ENCODE data around the gene WDR75. TPM values are rescaled to one million over a fixed set of nuclear protein-coding genes. Genes with fewer than 3 reads are reported as not detected.

Gene WDR75
- polyA plus RNA-seq, 1 donor (not counting 4 experiments of a cell fraction or from before 2014, with no cell fraction given): 60.4 TPM

DNA sequence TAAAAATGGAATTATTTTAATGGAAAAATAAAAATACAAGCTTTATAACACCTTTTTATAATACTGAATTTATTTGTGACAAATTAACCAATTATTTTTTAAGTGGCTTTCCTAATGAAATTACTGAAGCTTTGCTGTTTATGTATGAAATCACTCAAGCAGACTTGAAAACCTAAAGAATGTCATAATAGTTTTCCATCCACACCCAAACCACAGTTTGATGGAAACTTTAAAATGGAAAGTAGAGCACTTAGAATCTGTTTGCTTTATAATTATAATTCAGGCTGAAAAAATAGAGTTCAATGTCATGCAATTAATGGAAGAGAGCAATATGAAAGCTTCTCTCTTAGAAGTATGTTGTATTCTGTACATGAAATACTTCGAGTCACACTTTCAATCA, 31.6 kb upstream of the WDR75 start:
- H3K36me3 ChIP-seq (ENCODE audit: control insufficient read depth in 2 of 2, extremely low read depth in 1 of 2, insufficient read depth in 2 of 2, low read length in 2 of 2): no peaks in the 10 kb centered on the region

DNA sequence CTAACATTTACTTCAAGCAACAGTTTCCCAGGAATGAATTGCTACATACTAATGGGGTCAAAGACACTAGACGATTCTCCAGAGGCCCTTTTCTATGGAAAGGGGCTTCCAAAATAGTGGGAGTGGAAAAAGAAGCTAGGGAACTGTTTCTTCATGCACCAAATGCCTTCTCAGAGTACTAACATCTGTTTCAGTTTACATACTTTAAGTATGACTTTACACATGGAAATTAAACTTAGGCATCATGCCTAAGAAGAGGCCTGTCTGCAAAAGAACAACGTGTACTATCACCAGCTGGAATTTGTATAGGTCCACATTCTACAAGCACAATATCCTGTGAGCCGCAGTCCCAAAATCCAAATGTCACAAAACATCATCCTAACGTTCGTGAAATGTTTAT, 29.4 kb upstream of the WDR75 start:
- H3K4me2 ChIP-seq (ENCODE audit: control insufficient read depth, extremely low read depth, insufficient read depth, low read depth, low read length): peak overlapping the region; percentile 35
- no peaks in the 10 kb centered on the region for H3K9me1 ChIP-seq (ENCODE audit: control insufficient read depth, extremely low read depth, insufficient read depth, low read length)
- peaks cover 12% of the 10 kb centered on the region for H3K4me1 ChIP-seq (ENCODE audit: control insufficient read depth, extremely low read depth, insufficient read depth, low read length)
- FAIRE-seq (peak; percentile 86), DNase-seq (ENCODE audit: low read depth, low spot score) (peak; percentile 21)
- no peaks in the 10 kb centered on the region for H4K20me1 ChIP-seq (ENCODE audit: control insufficient read depth, extremely low read depth, insufficient read depth, low read length)
- H3K27ac ChIP-seq (ENCODE audit: control insufficient read depth, insufficient read depth, low read length): no peak overlapping the region
- H3K27me3 ChIP-seq (ENCODE audit: control insufficient read depth, extremely low read depth, insufficient read depth, low read length): no peaks in the 10 kb centered on the region
- no peaks in the 10 kb centered on the region for H3K9me3 ChIP-seq (ENCODE audit: control insufficient read depth, low read depth, low read length)
- TF ChIP-seq EZH2 (IDR thresholded peaks at IDR 0.05; ENCODE audit: low read length): no peak
- TF ChIP-seq CTCF (optimal IDR thresholded peaks at IDR 0.05 in 1 of 3, IDR thresholded peaks at IDR 0.05 in 1 of 3, conservative IDR thresholded peaks at IDR 0.05 in 1 of 3; ENCODE audit: extremely low read depth in 1 of 3, insufficient read depth in 2 of 3, low read length in 3 of 3): no peak
- no peak overlapping the region for H3K4me3 ChIP-seq (ENCODE audit: control insufficient read depth in 2 of 3, extremely low read depth in 1 of 3, insufficient read depth in 2 of 3, low read depth in 1 of 3, low read length in 3 of 3)
- dilution Hi-C loops (cut with MboI; ENCODE audit: extremely low pct_ligation_motif_present, low sequenced_read_pairs): no loop called here
- H3K79me2 ChIP-seq (ENCODE audit: control insufficient read depth, insufficient read depth, low read length): no peaks in the 10 kb centered on the region
- peak overlapping the region; percentile 57 for H2AFZ ChIP-seq (ENCODE audit: control insufficient read depth, low read length)
- H3K36me3 ChIP-seq (ENCODE audit: control insufficient read depth in 2 of 2, extremely low read depth in 1 of 2, insufficient read depth in 2 of 2, low read length in 2 of 2): no peaks in the 10 kb centered on the region
- H3K9ac ChIP-seq (ENCODE audit: control insufficient read depth, extremely low read depth, insufficient read depth, low read length): no peak overlapping the region

More for the DNA sequence above, 31.6 kb upstream of the WDR75 start:
- H2AFZ ChIP-seq (ENCODE audit: control insufficient read depth, low read length): no peak overlapping the region
- H3K4me3 ChIP-seq (ENCODE audit: control insufficient read depth in 2 of 3, extremely low read depth in 1 of 3, insufficient read depth in 2 of 3, low read depth in 1 of 3, low read length in 3 of 3): no peak overlapping the region
- dilution Hi-C loops (cut with MboI; ENCODE audit: extremely low pct_ligation_motif_present, low sequenced_read_pairs): no loop called here
- FAIRE-seq (no peak), DNase-seq (ENCODE audit: low read depth, low spot score) (no peak)
- no peaks in the 10 kb centered on the region for H3K79me2 ChIP-seq (ENCODE audit: control insufficient read depth, insufficient read depth, low read length)
- H3K27ac ChIP-seq (ENCODE audit: control insufficient read depth, insufficient read depth, low read length): no peak overlapping the region
- H4K20me1 ChIP-seq (ENCODE audit: control insufficient read depth, extremely low read depth, insufficient read depth, low read length): no peaks in the 10 kb centered on the region
- H3K9me1 ChIP-seq (ENCODE audit: control insufficient read depth, extremely low read depth, insufficient read depth, low read length): no peaks in the 10 kb centered on the region
- TF ChIP-seq EZH2 (IDR thresholded peaks at IDR 0.05; ENCODE audit: low read length) (no peak), CTCF (optimal IDR thresholded peaks at IDR 0.05 in 1 of 3, IDR thresholded peaks at IDR 0.05 in 1 of 3, conservative IDR thresholded peaks at IDR 0.05 in 1 of 3; ENCODE audit: extremely low read depth in 1 of 3, insufficient read depth in 2 of 3, low read length in 3 of 3) (no peak)
- no peaks in the 10 kb centered on the region for H3K27me3 ChIP-seq (ENCODE audit: control insufficient read depth, extremely low read depth, insufficient read depth, low read length)
- H3K9ac ChIP-seq (ENCODE audit: control insufficient read depth, extremely low read depth, insufficient read depth, low read length): no peak overlapping the region
- H3K9me3 ChIP-seq (ENCODE audit: control insufficient read depth, low read depth, low read length): no peaks in the 10 kb centered on the region
- no peak overlapping the region for H3K4me2 ChIP-seq (ENCODE audit: control insufficient read depth, extremely low read depth, insufficient read depth, low read depth, low read length)
- peaks cover 12% of the 10 kb centered on the region for H3K4me1 ChIP-seq (ENCODE audit: control insufficient read depth, extremely low read depth, insufficient read depth, low read length)
